Right ventricle myocardium inferior (tissue), 1 donor: ENCODE results near the gene SPSB2. TPM values are rescaled to one million over a fixed set of nuclear protein-coding genes. Genes with fewer than 3 reads are reported as not detected.

ENCODE experiments used
- ATAC-seq: fragments of 200-7000 bp; cut with Tn5 transposase; one replicate; pipeline ENCODE4 v1.9.1; 2020; ENCODE audit warnings: mild to moderate bottlenecking, moderate library complexity
- DNase-seq: peaks from one replicate; pipeline ENCODE4 v3.0.0; 2021; ENCODE audit errors: missing footprints
- intact Hi-C: fragments of 100-400 bp; cut with DNase I; formaldehyde crosslinking; loops from one replicate; pipeline ENCODE4 v1.11.0; 2022
- total RNA-seq: library from RNA; stranded (reverse); fragmentation: NEBNext Ultra II Directional; extraction: Animal tissue kit (Norgen Biotek cat#: 25700); gene quantifications from one replicate; pipeline ENCODE4 v1.2.1, GENCODE V29; 2021
- donor health status: DM: no; HTN: yes; CAD: no; lungs with severe emphysema.

Gene SPSB2
- total RNA-seq, 1 donor from 2014 or later, result 3.0 TPM

DNA sequence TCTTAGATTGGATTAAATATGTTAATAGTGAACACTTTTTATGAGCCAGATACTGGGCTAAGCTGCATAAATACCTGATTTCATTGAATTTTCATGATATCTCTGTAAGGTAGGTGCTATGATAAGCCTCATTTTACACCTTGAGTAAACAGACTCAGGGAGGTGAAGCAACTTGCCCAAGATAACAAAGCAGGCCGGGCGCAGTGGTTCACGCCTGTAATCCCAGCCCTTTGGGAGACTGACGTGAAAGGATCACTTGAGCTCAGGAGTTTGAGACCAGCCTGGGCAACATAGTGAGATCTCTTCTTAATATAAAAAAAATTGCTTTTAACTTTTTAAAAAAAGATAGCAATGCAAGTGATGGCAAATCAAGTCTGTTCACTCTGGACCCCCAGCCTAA, 31.0 kb downstream of the SPSB2 start:
- ATAC-seq (no peak), DNase-seq (peak; percentile 37)
- intact Hi-C loops, result no loop called here

DNA sequence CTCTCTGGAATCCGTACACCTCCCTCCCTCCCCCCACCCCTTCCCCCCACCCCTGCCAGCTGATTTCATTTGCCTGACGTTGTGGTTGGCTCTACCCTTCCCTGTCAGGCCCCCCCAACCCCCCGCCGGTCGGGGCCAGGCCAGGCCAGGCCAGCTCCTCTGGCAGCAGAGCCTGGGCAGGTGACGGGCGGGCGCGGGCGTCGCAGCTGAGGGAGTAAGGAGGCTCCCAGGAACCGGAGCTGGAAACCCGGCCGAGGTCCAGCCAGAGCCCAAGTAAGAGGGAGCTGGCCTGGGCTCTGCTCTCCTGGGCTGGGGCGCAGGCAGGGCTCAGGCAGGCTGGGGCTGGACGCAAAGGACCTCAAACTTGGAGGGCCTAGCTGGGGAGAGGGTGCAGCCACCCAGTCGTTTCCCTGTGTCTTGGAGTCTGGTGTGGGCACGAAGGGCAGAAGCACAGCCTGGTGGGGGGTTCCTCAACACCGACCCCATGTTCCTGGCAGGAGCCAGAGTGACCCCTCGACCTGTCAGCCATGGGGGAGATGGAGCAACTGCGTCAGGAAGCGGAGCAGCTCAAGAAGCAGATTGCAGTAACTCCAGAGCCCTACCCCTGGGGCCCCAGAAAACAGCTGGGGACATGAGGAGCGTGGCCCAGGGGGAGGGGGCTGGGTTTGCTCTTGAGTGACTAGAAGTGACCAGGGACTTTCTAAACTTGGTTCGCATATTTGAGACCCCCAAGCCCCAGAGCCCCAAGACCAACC, 32.2 kb downstream of the SPSB2 start, which contains the start of gene GNB3:
Gene GNB3, plus strand, starts transcription at position 165 of the 755 bp plus-strand sequence. Its CDS starts 363 bp downstream, at position 528.
- DNase-seq (no peak), ATAC-seq (peak; percentile 14)

DNA sequence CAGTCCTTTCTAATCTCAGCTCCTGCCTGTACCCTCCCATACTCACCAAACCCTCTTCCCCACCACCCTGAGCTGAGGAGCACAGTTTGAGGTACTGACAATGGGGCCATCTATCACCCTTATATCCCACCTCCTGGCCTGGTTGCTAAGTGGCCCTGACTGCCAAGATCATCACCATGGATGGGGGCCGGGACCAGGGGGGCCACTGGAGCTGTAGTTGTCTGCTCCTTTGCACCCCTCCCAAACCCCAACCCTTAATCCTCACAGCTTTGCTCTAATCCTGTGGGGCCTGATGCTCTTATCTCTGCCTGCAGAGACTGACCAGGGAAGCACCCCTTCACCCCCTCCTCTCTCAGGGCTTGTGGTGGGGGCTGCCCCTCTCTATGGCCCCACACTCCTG, 32.8 kb downstream of the SPSB2 start:
- DNase-seq, result no peak
- ATAC-seq, result no peak

More for the DNA sequence above, 32.2 kb downstream of the SPSB2 start, which contains the start of gene GNB3:
- intact Hi-C loops, result no loop called here

DNA sequence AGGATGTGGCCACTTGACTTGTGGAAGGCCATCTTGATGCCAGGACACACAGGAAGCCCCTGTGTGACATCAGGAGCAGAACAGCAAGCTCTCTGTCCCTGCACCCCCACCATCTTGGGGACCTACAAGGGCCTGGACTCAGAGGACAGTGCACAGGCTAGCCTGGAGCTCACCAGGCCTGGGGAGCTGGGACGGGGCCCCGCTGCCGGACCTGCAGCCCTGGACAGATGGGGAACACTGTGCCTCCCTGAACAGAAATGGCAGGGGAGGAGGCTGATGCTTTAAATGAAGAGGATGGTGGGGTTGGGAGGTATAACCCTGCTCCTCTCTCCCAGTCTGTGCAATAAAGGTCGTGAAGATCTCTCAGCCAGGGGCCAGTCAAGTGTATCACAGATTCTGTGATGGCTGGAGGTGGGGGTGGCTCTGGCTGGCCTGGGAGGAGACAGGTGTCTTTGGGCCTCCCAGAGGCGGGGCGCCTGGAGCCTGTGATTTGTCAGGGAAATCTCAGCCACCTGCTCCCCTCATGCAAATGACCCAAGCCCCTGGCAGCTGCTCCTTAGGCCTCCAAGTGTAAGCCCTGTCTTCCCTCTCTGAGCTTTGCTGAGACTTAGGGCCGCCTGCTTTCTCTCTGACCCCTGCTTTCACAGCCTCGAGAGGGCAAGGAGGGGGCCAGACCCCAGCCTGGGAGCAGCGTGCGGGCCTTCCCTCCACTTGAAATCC, 33.5 kb downstream of the SPSB2 start:
- DNase-seq, result peak; percentile 30
- intact Hi-C loops, result no loop called here
- ATAC-seq, result no peak

More for the DNA sequence above, 32.8 kb downstream of the SPSB2 start:
- intact Hi-C loops, result no loop called here

DNA sequence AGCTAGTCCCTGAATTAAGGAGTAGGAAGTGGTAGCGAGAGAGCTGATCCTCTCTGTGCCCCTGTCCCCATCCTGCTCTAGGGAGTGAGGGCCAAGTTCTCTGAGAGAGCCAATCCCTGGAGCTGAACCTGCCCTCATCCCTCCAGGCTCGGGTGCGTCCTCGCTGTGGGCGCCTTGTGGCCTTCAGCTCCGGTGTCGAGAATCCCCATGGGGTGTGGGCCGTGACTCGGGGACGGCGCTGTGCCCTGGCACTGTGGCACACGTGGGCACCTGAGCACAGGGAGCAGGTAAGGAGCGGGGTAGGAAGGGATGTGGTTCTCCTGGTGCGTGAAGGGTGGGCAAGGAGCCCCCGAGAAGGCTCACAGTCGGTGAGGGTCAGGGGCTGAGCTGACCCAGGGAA, 34.2 kb downstream of the SPSB2 start:
- intact Hi-C loops, result no loop called here
- DNase-seq (peak; percentile 33), ATAC-seq (no peak)

DNA sequence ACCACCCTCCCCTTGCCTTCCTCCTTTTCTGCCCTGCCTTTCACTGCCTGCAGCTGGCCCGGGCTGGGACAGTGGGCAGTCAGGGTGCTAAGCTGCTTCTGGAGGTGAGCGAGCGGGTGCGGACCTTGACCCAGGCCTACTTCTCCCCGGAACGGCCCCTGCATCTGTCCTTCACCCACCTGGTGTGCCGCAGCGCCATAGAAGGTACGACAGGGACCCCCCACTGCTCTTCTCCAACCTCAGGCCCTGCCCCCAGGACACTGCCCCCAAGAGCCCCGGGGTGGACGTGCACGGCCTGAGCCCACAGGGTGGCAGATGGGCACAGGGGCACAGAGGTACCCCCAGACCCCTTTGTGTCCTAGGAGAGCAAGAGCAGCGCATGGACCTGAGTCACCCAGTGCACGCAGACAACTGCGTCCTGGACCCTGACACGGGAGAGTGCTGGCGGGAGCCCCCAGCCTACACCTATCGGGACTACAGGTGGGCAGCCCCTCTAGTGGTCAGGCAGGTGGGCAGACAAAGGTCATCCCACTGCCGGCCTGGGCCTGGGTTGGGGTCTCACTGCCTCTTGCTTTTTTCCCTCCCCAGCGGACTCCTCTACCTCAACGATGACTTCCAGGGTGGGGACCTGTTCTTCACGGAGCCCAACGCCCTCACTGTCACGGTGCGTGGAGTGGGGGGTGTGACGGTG, 35.6 kb downstream of the SPSB2 start:
- ATAC-seq (no peak), DNase-seq (peak; percentile 22)
- intact Hi-C loops, result no loop called here

DNA sequence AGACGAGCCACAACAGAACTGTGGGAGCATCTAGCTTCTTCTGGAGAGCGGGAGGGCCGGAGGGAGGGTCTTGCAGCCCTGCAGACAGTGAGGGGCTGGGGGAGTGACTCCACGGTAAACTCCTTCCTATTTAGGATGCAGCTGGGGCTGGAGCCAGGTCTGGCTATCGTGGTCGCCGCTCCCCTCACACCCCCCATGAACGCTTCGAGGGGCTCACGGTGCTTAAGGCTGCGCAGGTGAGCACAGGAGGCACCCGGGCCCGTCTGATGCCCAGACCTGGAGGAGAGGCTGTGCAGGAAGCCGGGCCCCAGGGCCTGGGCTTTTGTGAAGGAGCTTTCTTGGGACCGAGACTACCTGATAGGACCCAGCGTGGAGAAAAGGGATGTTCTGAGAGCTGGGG, 36.3 kb downstream of the SPSB2 start:
- intact Hi-C loops, result no loop called here
- DNase-seq (peak; percentile 57), ATAC-seq (no peak)

DNA sequence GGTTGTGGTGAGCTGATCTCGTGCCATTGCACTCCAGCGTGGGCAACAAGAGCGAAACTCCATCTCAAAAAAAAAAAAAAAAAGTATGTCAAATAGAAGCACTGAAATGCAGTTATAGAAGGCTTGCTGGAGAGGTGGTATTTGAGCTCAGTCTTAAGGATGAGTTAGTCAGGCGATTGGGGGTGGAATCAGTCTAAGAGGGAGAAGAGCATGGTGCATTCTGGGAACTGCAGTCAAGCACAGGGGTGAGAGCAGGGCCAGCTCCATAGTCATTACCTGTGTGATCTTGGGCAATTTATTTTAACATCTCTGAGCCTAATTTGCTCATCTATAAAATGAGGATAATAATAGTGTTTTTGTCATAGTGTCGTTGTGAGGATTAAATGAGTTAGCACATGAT, 38.2 kb downstream of the SPSB2 start:
- intact Hi-C loops, result no loop called here
- ATAC-seq, result no peak
- DNase-seq, result no peak

DNA sequence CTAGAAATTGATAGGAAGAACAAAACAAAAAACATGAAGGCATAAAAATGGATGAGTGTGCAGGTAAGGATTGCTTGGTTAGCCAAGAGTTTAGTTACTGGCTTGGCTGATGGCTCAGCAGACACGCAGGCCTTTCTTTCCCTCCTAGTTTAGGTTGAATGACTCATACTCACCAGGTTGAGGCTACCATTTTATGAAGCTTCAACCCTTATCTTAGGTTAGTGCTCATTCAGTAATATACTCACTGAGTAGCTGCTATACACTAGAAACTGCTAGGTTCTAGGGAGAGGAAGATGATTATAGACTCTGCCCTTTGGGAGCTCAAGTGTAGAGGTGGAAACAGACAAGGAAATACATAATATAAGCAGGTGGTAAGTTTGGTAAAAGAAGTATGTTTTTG, 38.8 kb downstream of the SPSB2 start:
- ATAC-seq, result no peak

DNA sequence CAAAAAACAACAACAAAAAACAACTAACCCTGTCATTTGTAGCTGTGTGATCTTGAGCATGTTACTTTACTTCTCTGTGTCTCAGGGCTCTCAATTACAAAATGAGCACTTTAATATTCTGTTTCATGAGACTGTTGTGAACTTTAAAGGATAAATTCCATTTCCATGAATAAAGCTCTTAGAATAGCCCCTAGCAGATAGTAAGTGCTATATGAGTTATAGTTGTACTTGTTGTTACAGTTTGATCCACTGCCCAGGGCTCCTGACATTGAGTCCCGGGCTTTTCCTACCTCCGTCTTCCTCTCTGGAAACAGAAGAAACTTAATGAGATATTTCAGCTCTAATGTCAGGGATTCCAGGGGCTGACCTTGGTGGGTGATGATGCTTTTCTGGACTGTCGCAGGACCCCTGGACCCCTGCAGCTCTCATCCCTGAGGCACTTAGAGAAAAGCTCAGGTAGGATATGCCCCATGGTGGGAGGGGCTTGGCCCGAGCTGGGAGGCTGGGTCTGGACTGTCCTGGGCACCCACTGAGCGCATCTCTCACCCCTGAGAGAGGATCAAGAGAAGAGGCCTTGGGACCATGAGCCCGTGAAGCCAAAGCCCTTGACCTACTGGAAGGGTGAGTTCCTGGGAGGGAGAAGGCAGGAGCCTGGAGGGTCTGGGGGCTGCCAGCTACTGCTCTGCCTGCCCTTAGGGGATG, 39.8 kb downstream of the SPSB2 start:
- intact Hi-C loops, result no loop called here
- DNase-seq (peak; percentile 73), ATAC-seq (no peak)

More for the DNA sequence above, 38.8 kb downstream of the SPSB2 start:
- intact Hi-C loops, result no loop called here
- no peak for DNase-seq

DNA sequence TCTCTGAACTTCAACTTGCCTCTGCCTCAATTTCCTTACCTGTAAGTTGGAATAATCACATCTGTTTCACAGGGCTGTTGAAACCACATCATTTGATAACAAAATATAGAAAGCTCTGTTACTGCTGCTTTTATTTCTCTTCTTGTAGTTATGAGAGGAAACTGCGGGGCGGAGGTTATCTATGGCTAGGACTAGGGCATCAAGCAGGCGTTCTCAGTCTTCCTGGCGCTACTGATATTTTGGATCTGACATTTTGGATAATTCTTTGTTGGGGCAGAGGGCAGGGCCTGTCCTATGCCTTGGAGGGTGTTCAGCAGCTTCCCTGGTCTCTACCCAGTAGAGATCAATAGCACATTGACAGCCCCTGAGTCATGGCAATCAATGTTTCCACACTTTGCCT, 41.0 kb downstream of the SPSB2 start:
- ATAC-seq, result no peak
- no peak for DNase-seq
- intact Hi-C loops, result no loop called here

DNA sequence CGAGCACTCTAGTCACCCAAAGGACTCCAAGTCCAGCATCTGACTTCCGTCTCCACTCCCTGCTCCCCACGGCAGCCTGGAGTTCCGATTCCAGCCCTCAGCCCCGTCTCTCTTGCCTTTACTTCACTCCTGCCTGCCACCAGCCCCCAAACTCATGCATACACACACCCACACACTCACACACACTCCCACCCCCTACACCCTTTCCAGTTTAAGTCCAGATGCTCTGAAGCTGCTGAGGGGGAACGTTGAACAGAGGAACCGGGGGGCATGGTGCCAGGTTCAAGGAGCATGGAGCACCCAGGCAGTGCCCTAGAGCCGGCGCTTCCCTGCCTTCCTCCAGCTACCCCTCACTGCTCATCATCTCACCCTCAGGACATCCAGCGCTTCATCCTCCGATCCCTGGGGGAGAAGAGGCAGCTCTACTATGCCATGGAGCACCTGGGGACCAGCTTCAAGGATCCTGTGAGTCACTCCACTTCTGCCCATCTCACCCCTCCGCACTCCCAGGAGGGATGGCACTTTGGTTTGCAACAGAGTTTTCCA, 41.6 kb downstream of the SPSB2 start:
- DNase-seq (no peak), ATAC-seq (no peak)
- intact Hi-C loops, result no loop called here

DNA sequence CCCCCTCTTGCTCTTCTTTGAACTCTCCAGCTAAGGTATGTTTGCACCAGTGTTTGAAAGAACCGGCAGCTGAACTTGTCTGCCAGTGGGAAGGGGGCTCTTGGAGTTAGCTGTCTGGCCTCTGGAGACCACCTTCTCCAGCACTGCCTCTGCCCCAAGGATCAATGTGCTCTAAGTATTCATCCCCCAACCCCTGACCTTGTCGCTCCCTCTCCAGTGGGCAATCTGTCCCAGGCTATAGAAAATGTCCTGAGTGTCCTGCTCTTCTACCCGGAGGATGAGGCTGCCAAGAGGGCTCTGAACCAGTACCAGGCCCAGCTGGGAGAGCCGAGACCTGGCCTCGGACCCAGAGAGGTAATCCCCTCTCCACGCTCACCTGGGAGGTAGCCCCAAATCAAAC, 42.1 kb downstream of the SPSB2 start:
- intact Hi-C loops, result no loop called here
- DNase-seq (no peak), ATAC-seq (no peak)

DNA sequence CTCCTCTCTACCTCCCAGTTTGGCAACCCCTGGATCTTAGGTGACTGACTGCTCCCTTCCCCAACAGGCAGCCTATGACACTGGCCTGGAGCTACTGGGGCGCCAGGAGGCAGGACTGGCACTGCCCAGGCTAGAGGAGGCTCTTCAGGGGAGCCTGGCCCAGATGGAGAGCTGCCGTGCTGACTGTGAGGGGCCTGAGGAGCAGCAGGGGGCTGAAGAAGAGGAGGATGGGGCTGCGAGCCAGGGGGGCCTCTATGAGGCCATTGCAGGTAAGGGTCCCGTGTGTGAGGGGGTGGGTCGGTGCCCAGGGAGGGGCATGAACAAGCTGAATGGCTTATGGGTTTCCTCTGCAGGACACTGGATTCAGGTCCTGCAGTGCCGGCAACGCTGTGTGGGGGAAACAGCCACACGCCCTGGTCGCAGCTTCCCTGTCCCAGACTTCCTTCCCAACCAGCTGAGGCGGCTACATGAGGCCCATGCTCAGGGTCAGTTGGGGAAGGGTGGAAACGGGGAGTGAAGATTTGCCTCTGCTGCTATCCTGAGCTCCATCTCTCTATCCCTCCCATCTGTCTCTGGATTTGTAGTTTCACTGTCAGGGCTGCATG, 42.7 kb downstream of the SPSB2 start:
- intact Hi-C loops, result no loop called here
- ATAC-seq (no peak), DNase-seq (no peak)

DNA sequence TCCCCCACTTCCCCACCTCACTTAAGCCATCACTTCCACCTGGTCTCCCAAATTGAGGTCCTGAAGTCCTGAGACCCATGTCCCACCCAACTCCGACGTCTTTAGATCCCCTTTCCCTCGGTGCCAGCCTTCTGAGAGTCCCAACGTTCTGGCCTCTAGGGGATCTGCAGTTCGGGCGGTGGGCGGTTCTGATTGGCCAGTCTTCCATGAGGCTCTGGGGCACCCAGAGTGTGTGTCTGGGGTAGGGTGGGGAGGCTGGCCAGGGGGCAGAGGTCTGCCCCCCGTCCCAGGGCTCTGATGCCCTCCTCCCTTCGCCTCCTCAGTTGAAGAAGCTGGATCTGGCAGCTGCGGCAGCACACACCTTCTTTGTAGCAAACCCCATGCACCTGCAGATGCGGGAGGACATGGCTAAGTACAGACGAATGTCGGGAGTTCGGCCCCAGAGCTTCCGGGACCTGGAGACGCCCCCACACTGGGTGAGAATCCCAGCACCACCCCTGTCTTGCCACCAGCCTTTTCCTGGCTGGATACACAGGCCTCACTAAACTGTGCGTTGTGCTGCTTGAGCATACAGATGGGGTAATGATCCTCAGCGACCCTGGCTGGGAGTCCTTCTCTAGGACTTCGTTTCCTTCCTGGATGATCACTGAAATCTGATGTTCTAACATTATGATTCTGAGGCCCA, 43.4 kb downstream of the SPSB2 start:
- intact Hi-C loops, result loop anchor here (5.0 kb wide), 1 partner anchor 217 kb away; no protein-coding TSS in a partner anchor
- no peak for DNase-seq
- no peak for ATAC-seq

DNA sequence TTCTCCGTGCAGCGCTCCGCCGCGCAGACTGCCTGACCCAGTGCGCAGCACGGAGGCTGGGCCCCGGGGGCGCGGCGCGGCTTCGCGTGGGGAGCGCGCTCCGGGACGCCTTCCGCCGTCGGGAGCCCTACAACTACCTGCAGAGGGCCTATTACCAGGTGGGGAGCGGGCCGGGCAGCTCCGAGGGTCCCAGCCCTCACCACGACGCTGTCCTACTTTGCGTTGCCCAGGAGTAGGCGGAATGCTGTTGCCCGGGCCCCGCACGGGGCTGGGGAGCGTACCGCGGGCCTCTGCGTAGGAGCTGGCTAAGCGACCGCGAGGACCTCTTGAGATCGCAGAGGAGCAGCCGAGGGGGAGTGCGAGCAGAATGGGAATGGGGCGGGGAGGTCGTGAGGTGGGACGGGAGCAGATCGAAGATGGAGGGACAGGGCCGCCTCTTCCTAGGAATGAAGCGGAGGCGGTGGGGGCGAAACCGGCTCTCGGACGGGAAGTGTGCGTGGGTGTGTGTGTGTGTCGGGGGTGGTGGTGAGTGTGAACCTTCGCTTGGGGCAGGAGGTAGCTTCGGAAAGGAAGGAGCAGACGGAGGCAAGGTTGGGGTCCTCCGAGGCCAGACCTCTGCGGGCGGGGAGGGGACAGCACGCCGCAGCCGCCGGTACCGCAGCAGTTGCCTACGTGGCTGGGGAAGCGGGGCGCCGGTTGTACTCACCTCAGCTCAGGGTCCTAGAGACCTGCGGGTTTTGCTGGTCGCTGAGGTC, 44.1 kb downstream of the SPSB2 start:
- intact Hi-C loops, result loop anchor here (5.0 kb wide), 1 partner anchor 217 kb away; no protein-coding TSS in a partner anchor
- ATAC-seq, result peak; percentile 27
- no peak for DNase-seq
